ENCODE data around the gene EPAS1. TPM values are rescaled to one million over a fixed set of nuclear protein-coding genes. Genes with fewer than 3 reads are reported as not detected.
"Not testable (repeated sequence)": the region's sequence is repeated elsewhere in the genome, so short reads cannot be mapped to it uniquely, and the experiment has no call there.

EPAS1 gene
- total RNA-seq, 2 experiments from 2014 or later, result 2.1 to 2.9 TPM

DNA sequence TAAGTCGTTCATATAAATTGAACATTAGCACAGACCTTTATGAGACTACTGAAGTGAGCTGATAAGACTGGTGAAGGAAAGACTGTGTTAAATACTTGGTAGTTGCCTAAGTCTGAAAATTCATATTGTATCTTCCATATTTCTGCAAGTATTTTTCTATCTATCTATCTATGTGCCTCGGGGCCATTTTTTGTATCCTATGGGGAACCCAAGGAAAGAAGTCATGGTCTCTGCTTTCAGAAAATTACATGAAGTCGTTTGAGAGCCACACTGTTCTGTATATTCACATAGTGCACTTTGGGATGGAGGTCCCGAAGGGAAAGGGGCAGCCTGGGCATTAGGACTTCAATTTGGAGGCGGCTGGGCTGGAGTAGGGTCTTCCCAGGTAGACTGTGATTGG is 89.6 kb downstream of the EPAS1 start:
- Mint-ChIP-seq H3K4me1 (ENCODE audit: low read depth) (no peaks in the 10 kb centered on the region), H3K27me3 (ENCODE audit: low read depth) (no peaks in the 10 kb centered on the region), H3K4me3 (no peak overlapping the region), H3K9me3 (no peaks in the 10 kb centered on the region), H3K36me3 (ENCODE audit: low read depth) (no peaks in the 10 kb centered on the region), H3K27ac (no peak overlapping the region)
- intact Hi-C loops (cut with micrococcal nuclease), result no loop called here
- DNase-seq, result no peak
- CTCF ChIA-PET, result no interaction called here

DNA sequence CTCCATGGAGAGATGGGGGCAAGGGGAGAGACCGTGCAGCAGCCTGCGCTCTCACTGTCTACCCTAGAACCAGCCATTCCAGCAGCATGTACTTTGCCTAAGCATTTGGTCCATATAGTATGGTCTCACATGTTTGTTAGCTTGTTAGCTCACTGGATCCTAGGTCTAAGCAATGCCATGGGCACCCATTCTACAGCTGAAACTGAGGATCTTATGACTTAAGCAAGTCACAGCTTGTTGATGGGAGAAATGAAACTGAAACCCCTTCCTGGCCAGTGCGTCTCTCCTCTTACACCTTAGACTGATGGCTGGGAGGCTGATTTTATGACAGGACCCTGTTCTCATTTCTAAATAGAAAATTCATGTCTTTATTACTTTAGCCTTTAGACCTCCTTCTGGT is 90.1 kb downstream of the EPAS1 start:
- CTCF ChIA-PET, result no interaction called here
- Mint-ChIP-seq H3K9me3 (no peaks in the 10 kb centered on the region), H3K27ac (no peak overlapping the region), H3K4me1 (ENCODE audit: low read depth) (no peaks in the 10 kb centered on the region), H3K27me3 (ENCODE audit: low read depth) (no peaks in the 10 kb centered on the region), H3K36me3 (ENCODE audit: low read depth) (no peaks in the 10 kb centered on the region), H3K4me3 (no peak overlapping the region)
- intact Hi-C loops (cut with micrococcal nuclease), result no loop called here
- DNase-seq, result no peak

DNA sequence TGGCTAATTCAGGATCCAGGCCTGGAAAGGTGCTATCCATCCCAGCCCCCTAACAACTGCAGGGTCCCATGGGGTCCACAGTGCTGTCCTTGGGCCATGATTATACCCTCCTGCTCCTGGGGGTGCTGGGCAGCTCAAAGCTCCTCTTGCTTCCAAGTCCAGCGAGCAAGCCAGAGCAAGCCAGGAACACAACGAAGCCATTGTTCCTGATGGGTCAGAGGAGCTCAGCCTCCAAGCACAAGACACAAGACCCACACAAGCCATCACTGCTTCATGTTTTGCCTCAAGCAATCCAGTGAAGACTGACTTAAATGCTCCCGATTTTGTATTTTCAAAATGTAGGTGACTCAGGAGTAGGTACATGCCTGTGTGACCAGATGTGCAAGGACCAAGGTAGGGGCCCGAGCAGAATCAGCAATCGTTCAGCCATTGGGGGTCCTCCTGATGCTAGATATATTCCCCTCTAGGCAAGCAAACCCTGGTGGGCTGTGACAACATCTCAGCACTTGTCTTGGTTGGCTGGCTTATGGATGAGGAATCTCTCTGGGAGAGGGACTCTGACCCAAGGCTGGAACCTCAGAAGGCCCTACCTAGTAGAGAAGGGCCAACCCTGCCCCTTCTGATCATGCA is 90.8 kb downstream of the EPAS1 start:
- no peak overlapping the region for H3K27ac Mint-ChIP-seq
- CTCF ChIA-PET, result no interaction called here
- no peaks in the 10 kb centered on the region for H3K36me3 Mint-ChIP-seq (ENCODE audit: low read depth)
- H3K27me3 Mint-ChIP-seq (ENCODE audit: low read depth), result no peaks in the 10 kb centered on the region
- H3K4me1 Mint-ChIP-seq (ENCODE audit: low read depth), result no peaks in the 10 kb centered on the region
- intact Hi-C loops (cut with micrococcal nuclease), result no loop called here
- no peaks in the 10 kb centered on the region for H3K9me3 Mint-ChIP-seq
- no peak for DNase-seq
- H3K4me3 Mint-ChIP-seq, result no peak overlapping the region

DNA sequence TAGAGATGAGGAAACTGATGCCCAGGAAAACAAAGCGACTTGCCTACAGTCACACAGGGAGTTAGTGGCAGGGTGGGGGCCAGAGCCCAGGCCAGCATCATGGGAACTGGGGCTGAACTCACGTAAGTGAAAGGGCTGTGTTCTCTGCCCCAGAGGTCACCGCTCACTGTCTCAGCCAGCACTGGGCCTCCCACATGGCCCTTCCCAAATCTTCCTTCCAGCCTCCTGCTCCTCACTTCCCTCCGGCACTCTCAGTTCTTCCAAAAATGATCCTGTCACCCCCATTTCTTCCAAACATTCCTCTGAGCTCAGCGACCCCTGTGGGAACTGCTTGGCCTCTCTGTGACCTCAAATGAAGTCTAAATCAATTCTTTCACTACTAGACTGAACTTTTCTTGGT is 91.7 kb downstream of the EPAS1 start:
- Mint-ChIP-seq H3K9me3 (no peaks in the 10 kb centered on the region), H3K27me3 (ENCODE audit: low read depth) (no peaks in the 10 kb centered on the region), H3K36me3 (ENCODE audit: low read depth) (no peaks in the 10 kb centered on the region), H3K4me3 (no peak overlapping the region), H3K4me1 (ENCODE audit: low read depth) (no peaks in the 10 kb centered on the region), H3K27ac (no peak overlapping the region)
- DNase-seq, result no peak
- intact Hi-C loops (cut with micrococcal nuclease), result no loop called here
- CTCF ChIA-PET, result no interaction called here

DNA sequence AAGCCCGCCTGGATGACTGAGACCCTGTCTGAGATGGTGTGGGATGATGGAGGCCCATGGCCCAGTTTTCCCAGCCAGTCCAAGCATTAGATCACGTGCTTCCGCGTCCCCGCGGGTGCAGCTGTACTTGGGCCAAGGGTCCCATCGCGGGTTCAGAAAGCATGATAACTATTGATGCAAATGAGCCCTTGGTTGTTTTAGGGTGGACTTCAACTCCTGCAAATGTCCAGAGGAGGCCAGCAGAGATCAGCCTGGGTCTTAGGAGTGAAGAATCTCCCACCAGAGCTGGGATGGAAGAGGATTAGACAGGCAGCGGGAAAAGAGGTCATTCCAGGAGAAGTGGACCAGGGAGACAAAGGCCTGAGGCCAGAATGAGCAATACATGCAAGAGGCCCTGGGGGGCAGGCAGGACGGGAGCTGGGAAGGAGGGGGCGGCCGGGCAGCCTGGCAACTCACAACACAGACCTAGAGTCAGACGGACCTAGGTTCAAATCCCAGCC is 92.3 kb downstream of the EPAS1 start:
- CTCF ChIA-PET, result interaction anchor here (1.2 kb wide), 1 partner anchor 20 kb away, joined by 3 read pairs; no protein-coding TSS in a partner anchor
- Mint-ChIP-seq H3K27ac (no peak overlapping the region), H3K27me3 (ENCODE audit: low read depth) (no peaks in the 10 kb centered on the region), H3K36me3 (ENCODE audit: low read depth) (no peaks in the 10 kb centered on the region), H3K9me3 (no peaks in the 10 kb centered on the region), H3K4me1 (ENCODE audit: low read depth) (no peaks in the 10 kb centered on the region), H3K4me3 (no peak overlapping the region)
- intact Hi-C loops (cut with micrococcal nuclease), result no loop called here
- DNase-seq, result no peak

DNA sequence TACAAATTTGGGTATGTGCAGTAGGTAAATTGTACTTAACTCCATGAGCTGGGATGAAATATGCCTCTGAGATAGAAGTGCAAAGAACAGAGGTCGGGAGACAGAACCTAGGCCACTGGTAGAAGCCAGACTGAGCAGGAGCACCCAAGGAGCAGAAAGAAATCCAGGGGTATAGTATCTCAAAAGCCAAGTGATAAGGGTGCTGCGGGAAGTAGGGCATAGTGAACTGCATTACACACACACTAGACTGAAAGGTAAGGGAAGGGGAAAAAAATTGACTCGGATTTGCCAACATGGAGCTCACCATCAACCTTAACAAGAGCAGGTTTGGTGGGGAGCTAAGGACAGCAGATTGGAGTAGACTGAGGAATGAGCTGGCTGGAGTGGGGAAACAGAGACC is 92.8 kb downstream of the EPAS1 start:
- H3K27me3 Mint-ChIP-seq (ENCODE audit: low read depth), result no peaks in the 10 kb centered on the region
- H3K27ac Mint-ChIP-seq, result no peak overlapping the region
- intact Hi-C loops (cut with micrococcal nuclease), result no loop called here
- H3K9me3 Mint-ChIP-seq, result no peaks in the 10 kb centered on the region
- DNase-seq, result no peak
- CTCF ChIA-PET, result interaction anchor here (1.2 kb wide), 1 partner anchor 20 kb away, joined by 3 read pairs; no protein-coding TSS in a partner anchor
- H3K4me1 Mint-ChIP-seq (ENCODE audit: low read depth), result peaks cover 2% of the 10 kb centered on the region
- no peak overlapping the region for H3K4me3 Mint-ChIP-seq
- H3K36me3 Mint-ChIP-seq (ENCODE audit: low read depth), result no peaks in the 10 kb centered on the region

DNA sequence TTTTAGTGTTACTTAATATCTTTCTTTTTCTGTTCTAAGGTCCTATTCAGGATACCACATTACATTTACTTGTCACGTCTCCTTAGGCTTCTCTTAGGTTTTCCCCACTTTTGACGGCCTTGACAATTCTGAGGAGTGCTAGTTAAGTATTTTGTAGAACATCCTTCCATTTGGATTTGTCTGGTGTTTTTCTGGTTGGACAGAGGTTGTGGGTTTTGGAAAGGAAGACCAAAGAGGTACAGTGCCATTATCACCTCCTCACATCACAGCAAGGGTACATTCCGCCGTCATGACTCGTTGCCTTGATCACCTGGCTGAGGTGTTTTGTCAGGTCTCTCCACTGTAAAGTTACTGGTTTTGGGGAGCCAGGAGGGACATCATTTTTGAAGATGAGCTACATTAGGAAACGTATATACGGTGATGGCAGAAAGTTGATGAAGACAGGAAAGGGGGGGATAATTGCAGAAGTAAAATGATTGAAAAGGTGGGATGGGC is 93.7 kb downstream of the EPAS1 start:
- Mint-ChIP-seq H3K36me3 (ENCODE audit: low read depth) (no peaks in the 10 kb centered on the region), H3K4me1 (ENCODE audit: low read depth) (peaks cover 6% of the 10 kb centered on the region), H3K9me3 (no peaks in the 10 kb centered on the region), H3K27me3 (ENCODE audit: low read depth) (no peaks in the 10 kb centered on the region), H3K4me3 (no peak overlapping the region), H3K27ac (no peak overlapping the region)
- DNase-seq, result no peak
- intact Hi-C loops (cut with micrococcal nuclease), result no loop called here
- CTCF ChIA-PET, result no interaction called here

DNA sequence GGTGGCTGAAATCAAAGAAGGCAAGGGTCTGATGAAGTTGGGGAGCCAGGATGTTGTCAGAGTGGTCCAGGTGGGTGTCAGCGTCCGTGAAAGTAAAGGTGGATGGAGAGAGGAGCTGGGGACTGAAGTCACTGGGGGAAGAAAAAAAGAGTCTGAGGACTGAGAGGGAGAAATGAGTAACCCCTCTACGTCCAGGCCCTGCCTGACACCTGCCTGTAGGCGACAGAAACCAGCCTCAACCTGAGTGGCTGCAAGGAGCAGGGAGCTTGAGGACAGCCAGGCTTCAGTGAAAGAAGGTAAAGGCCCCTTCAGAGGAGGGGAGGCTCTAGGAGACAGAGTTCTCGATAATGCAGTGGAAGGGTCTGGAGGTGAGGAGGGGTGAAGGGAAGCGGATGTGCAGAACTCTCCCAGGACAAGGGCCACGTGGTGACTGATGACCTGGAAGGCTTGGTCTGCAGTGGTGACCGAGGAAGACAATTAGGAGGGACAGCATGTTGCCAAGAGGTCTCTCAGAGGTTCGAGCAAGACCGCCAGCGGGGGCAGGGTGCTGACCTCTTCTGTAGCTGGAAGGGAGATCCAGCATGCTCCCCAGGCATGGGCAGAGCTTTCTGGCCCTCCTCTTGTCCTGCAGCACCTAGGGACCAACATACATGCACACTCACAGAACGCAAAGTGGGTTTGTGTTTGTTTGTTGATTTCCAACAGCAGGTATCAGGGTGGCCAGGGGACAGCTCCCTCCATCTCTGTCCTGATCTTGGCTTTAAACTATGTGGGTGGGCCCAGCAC is 95.5 kb downstream of the EPAS1 start:
- H3K27ac Mint-ChIP-seq, result no peak overlapping the region
- H3K9me3 Mint-ChIP-seq, result no peaks in the 10 kb centered on the region
- no peaks in the 10 kb centered on the region for H3K27me3 Mint-ChIP-seq (ENCODE audit: low read depth)
- CTCF ChIA-PET, result no interaction called here
- no peaks in the 10 kb centered on the region for H3K36me3 Mint-ChIP-seq (ENCODE audit: low read depth)
- H3K4me3 Mint-ChIP-seq, result no peak overlapping the region
- DNase-seq, result no peak
- peaks cover 6% of the 10 kb centered on the region for H3K4me1 Mint-ChIP-seq (ENCODE audit: low read depth)
- intact Hi-C loops (cut with micrococcal nuclease), result no loop called here

DNA sequence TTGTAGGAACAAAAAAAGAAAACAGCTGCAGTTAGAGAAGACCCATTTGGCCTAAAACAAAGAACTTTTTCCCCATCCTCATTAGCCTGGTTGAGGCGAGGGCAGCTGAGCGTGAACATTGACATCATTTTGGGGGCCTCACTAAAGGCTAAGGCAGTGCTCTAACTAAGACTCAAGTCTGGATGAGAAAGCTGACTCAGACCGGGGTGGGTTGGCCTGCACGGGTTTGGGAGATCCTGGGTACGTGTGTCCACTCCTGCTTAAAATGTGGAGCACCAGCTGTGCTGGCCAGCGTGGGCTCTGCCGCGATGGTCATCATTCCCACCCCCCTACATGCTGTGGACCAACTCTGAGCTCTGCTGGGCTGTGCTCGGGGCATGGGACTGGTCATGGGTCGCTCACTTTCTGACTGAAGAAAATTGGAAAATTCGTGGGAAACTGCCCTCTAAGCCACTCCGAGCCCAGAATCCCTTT is 96.2 kb downstream of the EPAS1 start:
- Mint-ChIP-seq H3K36me3 (ENCODE audit: low read depth) (no peaks in the 10 kb centered on the region), H3K4me1 (ENCODE audit: low read depth) (peaks cover 6% of the 10 kb centered on the region), H3K27me3 (ENCODE audit: low read depth) (no peaks in the 10 kb centered on the region), H3K9me3 (no peaks in the 10 kb centered on the region), H3K4me3 (no peak overlapping the region), H3K27ac (no peak overlapping the region)
- no peak for DNase-seq
- CTCF ChIA-PET, result no interaction called here
- intact Hi-C loops (cut with micrococcal nuclease), result no loop called here

DNA sequence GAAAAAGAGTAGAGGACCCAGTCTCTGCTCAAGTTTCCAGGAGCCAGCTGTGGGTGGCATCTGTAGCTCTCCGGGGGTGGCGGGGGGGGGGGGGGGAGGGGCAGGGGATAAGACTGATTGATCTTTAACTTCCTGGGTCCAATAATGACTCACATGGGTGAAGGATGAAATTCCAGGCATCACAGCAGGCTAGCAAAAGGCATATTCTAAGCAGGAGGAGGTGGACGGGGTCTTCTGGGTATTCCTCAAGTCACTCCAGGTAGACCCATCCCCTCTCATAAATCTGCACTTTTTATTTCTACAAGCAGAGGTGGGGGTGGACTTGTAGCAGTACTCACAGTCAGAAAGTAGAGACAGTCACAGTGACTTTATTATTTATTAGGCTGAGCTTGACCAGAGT is 96.7 kb downstream of the EPAS1 start:
- H3K9me3 Mint-ChIP-seq, result no peaks in the 10 kb centered on the region
- H3K4me3 Mint-ChIP-seq, result no peak overlapping the region
- H3K36me3 Mint-ChIP-seq (ENCODE audit: low read depth), result no peaks in the 10 kb centered on the region
- no peak for DNase-seq
- H3K4me1 Mint-ChIP-seq (ENCODE audit: low read depth), result peaks cover 6% of the 10 kb centered on the region
- H3K27me3 Mint-ChIP-seq (ENCODE audit: low read depth), result no peaks in the 10 kb centered on the region
- H3K27ac Mint-ChIP-seq, result no peak overlapping the region
- CTCF ChIA-PET, result no interaction called here
- intact Hi-C loops (cut with micrococcal nuclease), result no loop called here

DNA sequence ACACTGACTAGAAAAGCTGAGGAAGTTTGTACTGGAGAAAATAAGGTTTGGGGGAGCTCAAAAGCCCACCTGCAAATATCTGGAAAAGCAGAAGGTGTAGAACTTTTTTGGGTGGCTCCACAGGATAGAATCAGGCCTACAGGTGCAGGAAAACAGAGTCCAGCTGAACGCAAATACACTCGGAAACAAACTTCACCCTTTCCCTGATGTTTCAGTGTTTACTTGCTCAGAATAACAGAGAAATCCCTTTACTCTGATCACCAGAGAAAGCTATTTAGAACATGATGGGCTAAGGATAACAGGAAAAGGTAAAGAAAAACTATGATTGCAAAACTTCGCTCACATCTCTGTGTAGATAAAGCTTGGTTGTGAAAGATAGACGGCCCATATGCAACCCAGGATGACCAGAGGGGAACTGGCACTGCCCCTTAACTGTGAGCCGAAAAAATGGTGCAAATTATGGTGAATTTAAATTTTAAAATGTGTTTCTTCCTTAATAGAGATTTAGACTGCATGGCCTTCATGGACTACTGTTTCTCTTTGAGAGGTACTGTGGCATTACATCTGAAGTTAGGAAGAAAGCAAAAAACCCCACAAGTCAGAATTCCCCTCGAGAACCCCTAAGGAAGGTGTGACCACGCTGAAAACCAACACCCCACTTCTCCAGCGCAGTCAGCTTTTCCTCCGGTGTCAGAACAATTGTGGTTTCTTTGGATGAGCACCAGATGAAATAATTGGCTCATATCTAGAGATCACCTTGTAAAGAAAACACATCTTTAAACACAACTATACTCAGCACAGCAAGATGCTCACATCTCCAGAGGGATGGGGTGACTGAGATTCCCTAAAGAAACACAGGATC is 97.7 kb downstream of the EPAS1 start:
- Mint-ChIP-seq H3K4me1 (ENCODE audit: low read depth) (peaks cover 6% of the 10 kb centered on the region), H3K27me3 (ENCODE audit: low read depth) (no peaks in the 10 kb centered on the region), H3K27ac (no peak overlapping the region), H3K4me3 (no peak overlapping the region), H3K36me3 (ENCODE audit: low read depth) (no peaks in the 10 kb centered on the region), H3K9me3 (no peaks in the 10 kb centered on the region)
- intact Hi-C loops (cut with micrococcal nuclease), result no loop called here
- peak; percentile 37 for DNase-seq
- CTCF ChIA-PET, result no interaction called here

DNA sequence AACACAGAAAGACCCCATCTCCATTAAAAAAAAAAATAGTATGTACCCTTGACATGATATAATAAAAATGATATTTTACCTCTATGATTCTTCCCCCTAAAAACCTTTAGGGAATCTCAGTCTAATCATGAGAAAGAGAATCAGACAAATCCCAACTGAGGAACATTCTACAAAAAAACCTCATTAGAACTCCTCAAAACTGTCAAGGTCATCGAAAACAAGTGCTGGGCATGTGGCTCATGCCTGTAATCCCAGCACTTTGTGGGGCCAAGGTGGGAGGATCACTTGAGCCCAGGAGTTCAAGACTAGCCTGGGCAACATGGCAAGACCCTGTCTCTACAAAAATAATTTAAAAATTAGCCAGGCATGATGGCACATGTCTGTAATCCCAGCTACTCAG is 98.5 kb downstream of the EPAS1 start:
- DNase-seq; intact Hi-C loops (cut with micrococcal nuclease); H3K4me3 Mint-ChIP-seq; H3K27me3 Mint-ChIP-seq (ENCODE audit: low read depth); H3K9me3 Mint-ChIP-seq; H3K4me1 Mint-ChIP-seq (ENCODE audit: low read depth); H3K36me3 Mint-ChIP-seq (ENCODE audit: low read depth); H3K27ac Mint-ChIP-seq; CTCF ChIA-PET: not testable (repeated sequence)

Data from activated naive CD4-positive, alpha-beta T cell treated with anti-CD3 and anti-CD28 coated beads for 36 hours (primary cell).